A204.1 (cell line): Measurements from ENCODE around the gene SMAD4.

Source experiments
- FAIRE-seq: peaks from 2 replicates; lab custom pipeline; 2012; peaks lifted over from hg19 to GRCh38; lab: Jason Lieb, UNC

The SMAD4 gene

GRCh38 chr18:51021226-51021965, 8.6 kb upstream of the SMAD4 start:
- FAIRE-seq: no peak

- no peak for FAIRE-seq
These were observed 4.5 kb upstream of the SMAD4 start for GRCh38 chr18:51025512-51025911.

GRCh38 chr18:51028201-51028805, 1.7 kb upstream of the SMAD4 start:
- no peak for FAIRE-seq

- no peak for FAIRE-seq
These were observed 677 bp upstream of the SMAD4 start for GRCh38 chr18:51029378-51029693.

- FAIRE-seq: no peak
These were observed 685 bp downstream of the SMAD4 start for GRCh38 chr18:51030537-51031258.

GRCh38 chr18:51032193-51032592, 2.2 kb downstream of the SMAD4 start:
- FAIRE-seq: no peak

DNA sequence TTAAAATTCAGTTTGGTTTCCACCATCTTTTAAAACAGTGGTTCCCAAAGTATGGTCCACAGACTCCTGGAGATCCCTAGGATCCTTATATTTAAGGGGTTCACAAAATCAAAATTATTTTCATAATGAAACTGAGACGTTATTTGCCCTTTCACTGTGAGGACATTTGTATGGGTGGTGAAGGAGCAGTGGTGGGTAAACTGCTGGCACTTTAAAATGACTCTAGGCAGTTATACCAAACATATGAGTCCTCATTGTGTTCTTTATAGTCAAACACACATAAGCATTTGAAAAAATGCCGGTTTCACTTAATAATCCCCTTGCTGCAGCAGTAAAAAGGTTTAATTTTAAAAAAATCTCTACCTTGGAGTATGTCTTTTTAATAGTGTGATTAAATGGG, 7.2 kb downstream of the SMAD4 start:
- no peak for FAIRE-seq

DNA sequence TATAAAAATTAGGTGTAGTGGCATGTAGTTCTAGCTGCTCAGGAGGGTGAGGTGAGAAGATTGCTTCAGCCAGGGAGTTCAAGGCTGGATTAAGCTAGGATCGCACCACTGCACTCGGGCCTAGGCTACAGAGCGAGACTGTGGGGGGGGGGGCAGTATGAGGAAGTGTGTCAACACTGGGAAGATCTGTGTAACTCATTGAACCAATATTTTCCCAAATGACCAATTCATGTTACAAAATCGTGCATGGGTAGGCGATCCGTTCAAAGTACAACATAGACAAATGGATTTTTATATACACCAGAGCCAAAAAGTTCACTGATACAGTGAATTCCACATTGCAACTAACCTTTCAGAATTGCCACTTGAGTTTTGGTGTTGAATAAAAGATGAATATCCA, 8.1 kb downstream of the SMAD4 start:
- FAIRE-seq: no peak

GRCh38 chr18:51039138-51040112, 9.4 kb downstream of the SMAD4 start:
- no peak for FAIRE-seq

GRCh38 chr18:51041677-51042352, 11.8 kb downstream of the SMAD4 start:
- FAIRE-seq: no peak

- FAIRE-seq: no peak
These were observed 15.0 kb downstream of the SMAD4 start for GRCh38 chr18:51044928-51045585.

GRCh38 chr18:51048190-51048589, 18.2 kb downstream of the SMAD4 start:
- no peak for FAIRE-seq

- FAIRE-seq: no peak
These were observed 19.1 kb downstream of the SMAD4 start for GRCh38 chr18:51049137-51049536.

DNA sequence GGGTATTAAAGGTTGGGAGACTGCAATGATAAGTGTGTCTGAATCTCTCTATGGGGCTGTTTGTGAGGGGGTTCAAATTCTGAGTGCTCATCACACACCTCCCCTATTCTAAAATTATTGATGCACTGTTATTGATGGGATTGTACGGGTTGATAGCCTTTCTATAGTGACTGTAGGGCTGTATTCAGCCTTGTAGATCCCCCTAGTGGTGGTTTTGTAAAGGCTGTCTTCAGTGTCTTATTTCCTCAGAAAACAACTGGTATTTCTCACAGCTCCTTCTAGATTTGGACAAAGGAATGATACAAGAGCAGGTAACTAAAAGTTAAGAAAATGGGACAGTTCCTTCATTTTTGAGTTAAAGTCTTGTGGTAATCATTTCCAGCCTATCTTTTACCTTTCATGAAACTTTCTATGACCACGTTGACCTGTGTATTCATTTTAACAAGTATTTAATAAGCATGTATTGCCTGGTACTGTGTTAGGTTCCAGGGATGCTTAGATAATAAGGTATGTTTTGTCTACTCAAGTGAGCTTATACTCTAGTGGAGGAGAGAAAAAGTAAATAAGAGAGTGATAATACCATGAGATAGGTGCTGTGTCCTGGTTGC, 21.2 kb downstream of the SMAD4 start:
- peak; percentile 40 for FAIRE-seq

DNA sequence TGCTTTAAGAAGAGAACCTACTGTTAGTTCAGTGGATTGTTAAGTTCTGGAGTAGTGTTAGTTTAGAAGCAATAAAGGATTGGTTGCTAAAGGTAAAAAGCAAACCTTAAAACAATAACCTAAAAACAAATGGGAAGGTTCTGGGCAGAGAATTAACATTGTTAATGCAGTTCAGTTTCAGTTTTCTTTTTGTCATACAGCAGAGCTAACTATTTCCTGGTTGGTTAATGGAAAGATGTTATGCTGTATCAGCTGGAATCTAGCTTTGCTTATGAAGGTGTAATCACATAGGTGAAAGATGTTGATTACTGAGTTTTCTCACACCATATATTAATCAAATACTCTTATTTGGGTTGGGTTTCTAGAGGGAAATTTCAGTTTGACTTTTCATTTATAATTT, 23.8 kb downstream of the SMAD4 start:
- no peak for FAIRE-seq

DNA sequence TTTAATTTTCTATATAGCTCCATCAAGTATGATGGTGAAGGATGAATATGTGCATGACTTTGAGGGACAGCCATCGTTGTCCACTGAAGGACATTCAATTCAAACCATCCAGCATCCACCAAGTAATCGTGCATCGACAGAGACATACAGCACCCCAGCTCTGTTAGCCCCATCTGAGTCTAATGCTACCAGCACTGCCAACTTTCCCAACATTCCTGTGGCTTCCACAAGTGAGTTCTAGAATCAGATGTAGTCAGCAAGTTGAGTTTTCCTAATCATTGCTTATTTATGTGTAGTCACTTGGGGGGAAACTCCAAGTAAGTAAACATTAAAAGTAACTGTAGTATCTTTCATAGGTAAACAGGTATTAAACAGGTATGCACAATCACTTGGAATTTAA, 24.8 kb downstream of the SMAD4 start:
- no peak for FAIRE-seq

DNA sequence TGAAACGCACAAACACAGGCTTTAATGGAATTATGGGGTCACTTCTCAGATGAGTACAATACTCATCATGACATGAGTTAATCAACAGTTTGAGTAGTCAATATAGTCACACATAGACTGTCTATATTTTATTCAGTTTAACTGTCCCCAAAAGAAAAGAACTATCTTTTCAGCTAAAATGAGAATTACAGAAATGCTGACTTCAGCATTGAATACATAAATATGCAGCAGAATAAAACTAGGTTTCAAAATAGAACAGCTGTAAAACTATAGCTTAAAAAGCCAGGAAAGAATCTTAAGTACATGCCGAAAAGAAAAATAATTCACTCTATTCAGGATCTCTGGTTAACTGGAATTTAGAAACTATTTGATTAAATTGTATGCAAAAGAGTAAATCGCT, 30.0 kb downstream of the SMAD4 start:
- FAIRE-seq: no peak

- no peak for FAIRE-seq
These were observed 34.2 kb downstream of the SMAD4 start for GRCh38 chr18:51064256-51064655.

GRCh38 chr18:51066273-51066672, 36.3 kb downstream of the SMAD4 start:
- FAIRE-seq: no peak

- FAIRE-seq: no peak
These were observed 38.1 kb downstream of the SMAD4 start for GRCh38 chr18:51068105-51068504.

DNA sequence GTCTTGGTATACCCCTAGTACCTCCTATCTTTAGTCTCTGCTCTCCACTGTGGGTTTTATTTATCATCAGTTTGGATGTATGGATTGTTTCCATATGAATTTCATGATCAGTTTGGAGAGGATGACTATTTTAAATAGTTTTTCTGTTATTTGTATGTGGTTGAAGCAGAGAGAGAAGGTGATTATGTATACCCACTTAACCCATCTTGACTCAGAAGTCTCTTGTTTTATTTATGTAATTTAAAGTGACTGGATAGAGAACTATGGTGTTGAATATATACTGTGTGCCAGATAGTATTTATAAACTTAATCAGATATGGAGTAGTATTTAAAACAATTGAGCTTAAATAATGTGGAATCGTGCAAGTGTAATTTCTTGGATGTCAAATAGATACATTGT, 39.9 kb downstream of the SMAD4 start:
- FAIRE-seq: no peak
